CD4-positive, alpha-beta T cell treated with Interleukin-12 subunit alpha and Interleukin-12 subunit beta, for 1 hour (primary cell): ENCODE results near the gene NEUROD1.

Experiments
- DNase-seq: peaks from one replicate; pipeline ENCODE4 v3.0.0-alpha.2; 2020

Gene NEUROD1

DNA sequence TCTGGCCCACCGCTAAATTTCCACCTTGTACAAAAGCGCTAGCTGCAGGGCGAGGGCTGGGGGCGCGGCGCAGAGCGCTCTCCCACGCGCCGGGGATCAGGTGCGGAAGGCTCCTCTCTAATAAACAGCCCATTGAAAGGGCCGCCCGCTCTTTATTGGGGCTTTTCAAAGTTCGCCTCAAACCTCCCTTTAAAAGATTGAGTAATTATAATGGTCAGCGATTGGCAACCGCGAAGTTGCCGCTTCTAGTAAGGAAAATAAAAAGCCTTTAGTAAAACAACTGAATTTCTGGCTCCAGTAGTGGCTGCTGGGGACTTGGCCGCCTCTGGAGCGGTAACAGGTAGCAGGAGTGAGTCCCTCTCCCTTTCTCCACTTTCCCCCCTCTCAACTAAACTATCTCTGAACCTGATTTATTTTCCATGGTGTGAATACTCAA, 755 bp downstream of the NEUROD1 start:
- DNase-seq: no peak

DNA sequence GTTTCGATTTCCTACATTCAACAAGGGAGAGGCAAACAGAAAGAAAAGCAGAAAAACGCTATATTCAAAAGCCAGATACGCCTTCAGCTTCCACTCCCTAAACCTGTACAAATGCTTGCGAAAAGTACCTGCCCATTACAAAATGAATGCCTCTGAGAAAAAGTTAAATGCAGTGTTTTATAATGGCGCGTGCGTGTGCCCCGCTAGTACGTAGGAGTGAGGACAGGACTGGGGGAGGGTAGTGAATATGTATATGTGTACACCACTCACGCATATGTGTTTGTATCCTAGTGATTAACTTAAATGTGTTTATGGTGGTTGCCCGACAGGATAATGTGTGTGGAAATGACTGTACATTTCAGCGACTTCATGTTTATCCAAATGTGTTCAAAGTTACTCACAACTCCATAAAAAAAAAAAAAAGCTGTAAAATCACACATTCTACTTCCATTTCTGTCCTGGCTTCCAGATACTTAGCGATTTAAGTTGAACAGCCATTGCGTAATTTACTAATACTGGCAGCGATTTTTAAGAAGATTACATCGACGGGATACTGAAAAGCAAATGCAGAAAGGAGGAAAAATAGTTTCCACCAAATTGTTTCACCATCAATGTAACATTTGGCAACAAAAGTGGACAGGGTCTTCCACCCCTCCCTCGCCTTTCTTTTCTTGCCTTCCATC, 1.3 kb downstream of the NEUROD1 start:
- no peak for DNase-seq

DNA sequence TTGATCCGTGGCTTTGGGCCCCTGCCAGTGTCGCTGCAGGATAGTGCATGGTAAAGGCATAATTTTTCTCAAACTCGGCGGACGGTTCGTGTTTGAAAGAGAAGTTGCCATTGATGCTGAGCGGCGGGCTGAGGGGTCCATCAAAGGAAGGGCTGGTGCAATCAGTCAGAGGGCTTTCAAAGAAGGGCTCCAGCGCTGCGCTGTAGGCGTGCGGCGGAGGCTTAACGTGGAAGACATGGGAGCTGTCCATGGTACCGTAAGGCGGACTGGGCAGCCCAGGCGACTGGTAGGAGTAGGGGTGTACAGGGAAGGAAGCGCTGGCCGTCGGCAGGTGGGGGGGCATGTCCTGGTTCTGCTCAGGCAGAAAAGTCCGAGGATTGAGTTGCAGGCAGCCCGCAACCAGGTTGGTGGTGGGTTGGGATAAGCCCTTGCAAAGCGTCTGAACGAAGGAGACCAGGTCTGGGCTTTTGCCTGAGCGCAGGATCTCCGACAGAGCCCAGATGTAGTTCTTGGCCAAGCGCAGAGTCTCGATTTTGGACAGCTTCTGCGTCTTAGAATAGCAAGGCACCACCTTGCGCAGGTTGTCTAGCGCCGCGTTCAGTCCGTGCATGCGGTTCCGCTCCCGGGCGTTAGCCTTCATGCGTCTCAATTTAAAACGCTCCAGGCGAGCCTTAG, 2.3 kb downstream of the NEUROD1 start:
- peak; percentile 48 for DNase-seq

DNA sequence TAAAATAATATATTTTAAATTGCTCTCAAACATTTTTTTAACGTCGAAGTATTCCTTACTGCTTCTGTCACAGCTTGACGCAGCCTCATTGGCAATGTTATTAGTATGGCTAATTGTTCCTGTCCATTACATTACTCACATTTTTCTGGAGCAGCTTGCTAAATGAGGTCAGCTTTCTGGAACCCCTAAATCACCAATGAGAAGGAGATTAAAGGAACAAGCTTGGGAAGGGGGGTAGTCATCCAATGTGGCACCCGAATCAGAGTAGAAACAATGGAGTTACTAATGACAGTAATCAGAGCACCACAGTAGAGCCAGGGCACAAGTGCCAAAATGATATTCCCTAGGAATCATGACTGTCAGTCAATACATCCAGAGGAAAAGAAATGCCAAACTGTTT, 5.1 kb downstream of the NEUROD1 start:
- no peak for DNase-seq

DNA sequence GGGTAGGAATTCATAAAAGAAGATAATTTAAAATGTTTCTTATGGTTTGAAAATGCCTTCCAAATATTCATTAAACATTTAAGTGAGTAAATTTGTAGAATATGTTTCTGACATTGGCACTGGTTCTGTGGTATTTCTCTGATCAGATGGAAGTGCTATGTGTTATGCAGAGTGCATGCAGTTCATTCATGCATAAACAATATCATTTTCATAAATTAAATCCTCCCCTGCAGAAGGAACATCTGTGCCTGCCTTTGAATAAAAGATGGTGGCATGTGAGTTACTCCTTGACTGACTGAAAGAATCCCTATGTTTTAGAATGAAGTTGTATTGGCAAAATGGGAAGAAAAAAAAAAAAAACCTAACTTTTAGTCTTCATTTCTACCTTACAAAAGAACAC, 5.9 kb downstream of the NEUROD1 start:
- DNase-seq: no peak

DNA sequence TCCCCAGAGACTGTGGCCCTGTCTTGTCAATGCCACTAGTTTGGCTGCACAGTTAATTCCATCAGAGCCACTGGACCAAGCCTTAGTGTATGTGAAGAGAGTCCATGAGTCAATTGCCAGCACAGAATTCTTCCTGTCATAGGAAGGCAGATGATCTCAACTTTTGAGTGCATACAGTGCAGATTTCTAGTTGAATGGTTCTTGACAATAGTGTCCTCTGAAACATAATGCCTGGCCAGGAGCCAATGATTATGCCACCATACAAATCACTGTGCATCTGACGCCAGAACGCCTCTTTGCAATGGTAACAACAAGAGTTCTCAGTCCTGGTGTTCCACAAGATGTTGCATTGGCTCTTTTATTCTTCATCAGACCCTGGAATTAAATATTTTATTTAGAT, 7.1 kb downstream of the NEUROD1 start:
- no peak for DNase-seq

DNA sequence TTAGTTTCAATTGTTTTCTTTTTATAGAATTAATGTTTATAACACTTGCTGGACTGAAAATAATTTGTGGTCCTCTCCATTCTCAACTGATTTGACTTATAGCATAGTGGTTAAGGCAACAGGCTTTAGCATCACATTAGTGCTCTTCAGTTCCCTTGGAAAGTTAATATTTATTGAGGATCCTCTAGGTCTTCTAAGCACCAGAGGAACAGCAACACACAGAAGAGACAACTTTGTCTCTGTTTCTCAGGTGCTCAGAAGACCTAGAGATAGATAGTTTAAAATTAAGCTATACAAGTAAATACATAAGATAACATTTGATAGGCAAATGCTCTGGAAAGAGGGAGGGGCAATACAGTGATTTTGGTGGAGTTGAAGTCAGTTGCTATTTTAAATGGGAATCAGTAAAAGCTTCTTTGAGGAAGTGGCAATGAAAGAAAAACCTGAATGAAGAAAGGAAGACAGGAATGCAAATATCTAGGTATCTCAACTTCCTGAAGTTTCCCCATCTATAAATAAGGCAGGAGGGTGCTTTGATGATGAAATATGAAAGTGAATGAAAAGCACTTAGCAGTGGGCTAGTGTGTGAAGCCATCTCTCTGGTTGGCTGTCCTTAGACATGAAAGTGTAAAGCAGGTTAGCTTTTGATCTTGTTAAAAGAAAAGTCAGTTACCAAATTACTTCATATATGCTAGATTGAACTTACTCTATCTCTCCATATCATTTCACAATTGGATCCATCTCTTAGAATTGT, 7.9 kb downstream of the NEUROD1 start:
- no peak for DNase-seq

DNA sequence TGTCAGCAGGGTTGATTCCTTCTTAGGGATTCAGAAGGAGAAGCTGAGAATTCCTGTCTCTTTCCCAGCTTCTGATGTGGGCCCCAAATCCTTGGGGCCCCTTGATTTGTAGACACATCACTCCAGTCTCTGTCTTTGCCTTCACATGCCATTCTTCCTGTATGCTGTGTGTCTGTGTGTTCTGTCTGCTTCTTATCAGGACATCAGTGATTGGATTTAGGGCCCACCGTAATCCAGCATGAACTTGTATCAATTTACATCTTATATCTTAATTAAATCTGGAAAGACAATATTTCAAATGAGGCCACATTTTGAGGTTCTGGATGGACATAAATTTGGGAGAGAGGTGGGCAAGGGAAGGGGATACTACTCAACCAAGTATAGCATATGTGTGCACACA, 9.7 kb downstream of the NEUROD1 start:
- DNase-seq: no peak

DNA sequence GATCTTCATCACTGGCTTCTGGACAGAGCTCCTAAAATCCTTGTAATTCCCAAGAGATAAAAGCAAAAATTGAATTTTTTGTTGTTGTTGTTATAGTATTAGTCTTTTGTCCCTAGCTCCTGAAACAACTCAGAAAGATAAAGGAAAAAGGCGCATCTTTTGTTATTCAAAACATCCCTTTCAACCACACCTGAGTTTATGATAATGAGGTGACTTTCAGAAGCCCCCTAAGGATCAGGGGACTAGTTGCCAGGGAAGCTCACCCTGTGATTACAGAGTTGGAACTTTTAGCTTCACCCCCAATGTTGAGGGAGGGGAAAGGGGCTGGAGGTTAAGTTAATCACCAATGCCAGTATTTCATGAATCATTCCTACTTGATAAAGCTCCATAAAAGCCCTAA, 13.1 kb downstream of the NEUROD1 start:
- DNase-seq: no peak

DNA sequence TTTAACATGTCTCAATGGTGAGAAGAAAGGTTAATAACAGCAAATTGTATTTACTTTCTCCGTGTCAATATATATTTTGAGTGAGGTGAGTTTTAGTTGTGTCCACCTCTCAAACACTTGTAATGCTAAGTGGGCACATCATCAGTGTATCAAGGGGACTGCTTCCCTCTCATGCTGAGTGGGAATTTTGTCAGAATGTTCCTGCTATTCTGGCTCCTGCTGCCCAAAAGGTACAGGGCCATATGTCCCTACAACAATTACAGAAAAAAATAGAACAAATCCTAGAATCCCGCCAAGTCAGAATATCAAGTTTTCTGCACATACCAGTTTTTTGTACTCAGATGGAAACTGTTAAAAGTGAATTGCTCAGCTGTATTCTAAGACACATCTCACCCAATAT, 18.0 kb downstream of the NEUROD1 start:
- no peak for DNase-seq

DNA sequence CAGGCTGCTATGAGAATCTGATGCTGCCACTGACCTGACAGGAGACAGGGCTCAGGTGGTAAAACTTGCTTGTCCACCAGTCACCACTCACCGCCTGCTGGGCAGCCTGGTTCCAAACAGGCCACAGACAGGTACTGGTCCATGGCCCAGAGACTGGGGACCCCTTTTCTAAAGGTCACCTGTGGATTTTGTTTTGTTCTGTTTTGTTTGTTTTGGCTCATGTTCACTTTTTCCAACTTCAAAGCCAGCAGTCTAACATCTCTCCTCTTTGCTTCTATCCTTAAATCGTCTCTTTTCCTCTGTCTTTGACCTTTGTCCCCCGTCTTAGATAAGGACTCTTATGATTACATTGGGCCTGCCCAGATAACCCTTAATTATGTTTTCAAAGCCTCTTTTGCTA, 20.1 kb downstream of the NEUROD1 start:
- no peak for DNase-seq

DNA sequence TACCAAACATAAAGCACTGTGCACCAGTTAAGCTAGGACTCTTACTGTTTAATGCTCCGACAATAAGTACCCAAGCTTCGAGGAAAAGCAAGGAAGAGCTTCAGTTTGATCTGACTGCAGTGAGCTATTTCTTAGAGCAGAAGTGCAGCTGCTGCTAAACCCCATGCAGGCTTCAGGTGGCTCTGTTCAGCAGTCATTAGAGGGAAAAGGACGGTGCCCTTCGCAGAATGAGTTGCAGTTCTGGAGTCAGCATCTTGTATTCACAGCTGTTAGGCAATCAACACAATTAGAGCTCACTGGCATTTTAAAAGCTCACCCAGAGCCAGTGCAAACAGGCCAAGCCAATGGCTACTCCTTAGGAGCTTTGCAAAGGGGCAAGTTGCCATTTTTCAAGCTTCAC, 21.9 kb downstream of the NEUROD1 start:
- no peak for DNase-seq

DNA sequence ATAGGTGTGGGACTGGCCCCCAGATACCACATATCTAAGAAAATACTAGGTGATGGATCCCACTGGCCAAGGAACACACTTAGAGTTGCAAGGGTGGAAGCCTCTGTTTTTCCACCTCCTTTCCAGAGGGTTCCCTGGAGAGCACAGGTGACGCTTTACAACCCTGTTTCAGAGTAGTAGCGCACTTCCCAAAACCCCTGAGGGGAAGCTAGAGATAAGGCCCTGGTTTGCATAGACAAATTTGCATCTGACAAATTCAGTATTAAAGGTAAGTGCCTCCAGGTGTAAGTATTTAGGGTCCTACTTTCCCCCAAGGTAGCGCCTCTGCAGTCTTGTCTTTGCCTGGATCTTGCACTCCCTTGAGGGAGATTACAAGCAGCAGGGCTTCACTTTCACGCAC, 22.9 kb downstream of the NEUROD1 start:
- no peak for DNase-seq

DNA sequence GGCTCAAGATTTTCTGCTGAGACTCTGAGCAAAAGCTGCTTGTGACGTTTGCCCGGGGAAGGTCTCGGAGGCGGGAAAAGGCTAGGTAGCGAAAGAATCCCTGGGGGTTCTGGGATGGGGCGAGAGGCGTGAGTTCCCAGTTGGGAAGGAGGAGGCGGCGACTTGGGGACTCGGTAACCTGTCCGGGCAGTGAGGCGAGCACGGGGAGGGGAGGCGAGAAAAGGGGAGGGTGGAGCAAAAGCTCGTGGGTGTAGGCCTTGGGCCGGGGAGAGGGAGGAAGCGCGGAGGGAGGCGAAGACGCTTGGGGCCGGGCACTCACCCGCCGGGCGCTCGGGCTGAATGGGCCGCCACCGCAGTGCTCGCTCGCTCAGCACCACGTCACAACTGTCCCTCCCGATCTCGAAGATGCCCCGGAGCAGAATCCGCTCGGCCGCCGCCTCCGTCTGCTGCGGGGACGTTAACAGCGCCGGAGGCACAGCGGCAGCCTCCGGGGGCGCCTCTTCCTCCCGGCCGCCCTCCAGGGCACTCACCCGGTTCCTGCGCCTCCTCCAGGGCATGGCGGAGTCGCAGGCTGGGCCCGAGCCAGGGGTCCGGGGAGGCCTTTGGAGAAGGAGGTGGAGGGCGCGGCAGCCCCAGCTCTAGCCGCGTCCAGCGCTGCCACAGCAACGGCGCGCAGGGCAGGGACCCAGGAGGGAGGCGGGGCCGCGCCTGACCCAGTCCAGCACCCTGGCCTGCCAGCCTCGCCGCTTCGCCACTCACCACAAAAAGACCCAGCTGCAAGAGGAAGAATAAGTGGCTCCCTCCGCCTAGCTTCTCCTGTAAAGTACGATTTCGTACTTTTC, 23.6 kb downstream of the NEUROD1 start, which contains the start of gene CERKL:
Gene CERKL (minus strand): TSS at position 656 of the 842 bp plus-strand sequence. CDS start 99 bp downstream, at position 557.
- no peak for DNase-seq

DNA sequence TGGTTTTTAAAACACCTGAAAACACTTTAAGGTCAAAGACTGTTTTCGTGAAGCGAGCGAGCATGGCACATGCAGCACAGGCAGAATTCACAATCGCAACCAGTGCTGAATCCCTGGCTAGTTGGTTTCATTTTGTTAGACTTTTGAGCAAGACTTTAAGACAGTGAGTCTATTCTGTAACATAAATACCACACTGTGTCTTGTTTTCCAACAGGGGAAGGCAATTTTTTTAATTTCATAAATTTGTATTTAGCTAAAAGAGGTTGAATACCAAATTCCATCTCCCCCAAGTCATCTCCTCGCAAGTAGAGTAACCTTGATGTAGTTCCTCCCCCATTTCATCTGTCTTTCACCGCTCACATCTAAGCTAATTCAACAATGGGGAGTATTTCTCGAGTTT, 24.8 kb downstream of the NEUROD1 start:
- DNase-seq: no peak

DNA sequence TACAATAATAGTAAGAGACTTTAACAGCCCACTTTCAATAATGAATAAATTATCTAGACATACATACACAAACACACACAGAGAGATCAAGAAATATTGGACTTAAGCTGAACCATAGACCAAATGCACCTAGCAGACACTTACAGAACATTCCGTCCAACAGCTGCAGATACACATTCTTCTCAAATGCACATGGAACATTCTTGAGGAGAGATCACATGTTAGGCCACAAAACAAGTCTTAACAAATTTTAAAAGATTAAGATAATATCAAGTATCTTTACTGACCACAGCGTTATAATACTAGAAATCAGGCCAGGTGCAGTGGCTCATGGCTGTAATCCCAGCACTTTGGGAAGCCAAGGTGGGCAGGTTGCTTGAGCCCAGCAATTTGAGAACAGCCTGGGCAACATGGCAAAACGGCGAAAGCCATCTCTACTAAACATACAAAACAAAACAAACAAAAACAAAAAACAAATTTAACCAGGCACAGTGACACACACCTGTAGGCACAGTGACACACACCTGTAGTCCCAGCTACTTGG, 30.8 kb downstream of the NEUROD1 start:
- DNase-seq: no peak

DNA sequence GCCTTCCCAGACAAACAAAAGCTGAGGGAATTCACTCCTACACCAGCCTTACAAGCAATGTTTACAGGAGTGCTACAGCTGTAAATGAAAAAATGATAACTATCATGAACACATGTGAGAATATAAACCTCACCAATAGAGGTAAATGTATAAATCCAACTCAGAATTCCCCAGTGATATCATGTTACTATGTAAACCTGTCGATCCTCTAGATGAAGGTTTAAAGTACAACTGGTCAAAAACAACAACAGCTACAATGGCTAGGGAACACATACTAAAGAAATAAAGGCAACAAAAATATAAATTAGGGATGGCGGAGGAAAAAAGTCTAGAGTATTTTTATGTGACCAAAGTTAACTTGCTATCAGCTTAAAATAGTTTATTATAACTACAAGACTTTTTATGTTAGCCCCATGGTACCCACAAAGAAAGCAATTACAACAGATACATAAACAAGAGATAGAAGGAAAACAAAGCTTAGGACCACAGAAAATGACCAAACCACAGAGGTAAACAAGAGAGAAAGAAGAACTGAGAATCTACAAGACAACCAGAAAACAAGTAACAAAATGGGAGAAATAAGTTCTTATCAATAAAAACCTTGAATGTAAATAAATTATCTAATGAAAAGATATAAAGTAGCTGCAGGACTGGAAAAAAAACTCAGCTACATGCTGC, 31.7 kb downstream of the NEUROD1 start:
- DNase-seq: no peak

DNA sequence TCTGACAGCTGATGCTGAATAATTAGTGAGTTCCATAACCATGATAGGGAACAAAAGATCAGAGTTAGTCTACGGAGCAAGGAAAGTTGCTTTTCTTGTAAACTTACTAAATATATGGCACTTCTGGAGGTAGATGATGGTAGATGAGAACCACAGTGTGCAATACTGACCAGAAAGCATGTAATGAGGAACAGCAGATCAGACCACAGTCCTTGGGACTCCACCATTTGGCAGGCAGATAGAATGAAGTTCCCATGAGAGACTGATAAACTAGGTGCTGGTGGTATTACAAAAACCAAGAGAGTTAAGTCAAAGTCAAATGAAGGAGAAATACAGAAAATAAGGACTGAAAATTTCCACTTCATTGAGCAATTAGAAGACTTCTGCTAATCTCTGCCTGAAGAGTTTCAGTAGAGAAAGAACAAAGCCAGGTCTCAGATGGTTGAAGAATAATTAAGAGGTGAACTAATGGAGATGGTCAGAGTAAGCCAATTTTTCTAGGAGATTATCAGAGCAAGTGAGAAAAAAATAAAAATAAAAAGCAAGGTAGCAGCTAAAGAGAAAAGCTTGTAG, 33.8 kb downstream of the NEUROD1 start:
- DNase-seq: no peak

DNA sequence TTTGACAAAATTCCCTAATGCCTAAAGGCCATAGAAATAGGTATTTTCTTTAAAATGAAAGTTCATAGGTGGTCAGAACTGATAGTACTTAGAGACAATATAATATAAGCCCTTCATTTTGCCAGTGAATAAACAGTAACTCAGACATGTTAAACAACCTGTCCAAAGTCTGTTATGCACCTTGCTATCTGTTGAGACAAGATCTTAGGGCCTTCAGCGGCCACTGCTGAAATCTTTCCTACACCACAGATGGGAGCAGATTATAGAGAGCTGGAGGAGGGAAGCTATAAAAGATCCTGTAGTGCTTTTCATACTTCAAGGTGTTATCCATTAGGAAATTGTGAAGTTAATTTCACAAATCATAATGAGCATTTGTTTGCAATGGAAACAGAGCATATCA, 37.2 kb downstream of the NEUROD1 start:
- no peak for DNase-seq

DNA sequence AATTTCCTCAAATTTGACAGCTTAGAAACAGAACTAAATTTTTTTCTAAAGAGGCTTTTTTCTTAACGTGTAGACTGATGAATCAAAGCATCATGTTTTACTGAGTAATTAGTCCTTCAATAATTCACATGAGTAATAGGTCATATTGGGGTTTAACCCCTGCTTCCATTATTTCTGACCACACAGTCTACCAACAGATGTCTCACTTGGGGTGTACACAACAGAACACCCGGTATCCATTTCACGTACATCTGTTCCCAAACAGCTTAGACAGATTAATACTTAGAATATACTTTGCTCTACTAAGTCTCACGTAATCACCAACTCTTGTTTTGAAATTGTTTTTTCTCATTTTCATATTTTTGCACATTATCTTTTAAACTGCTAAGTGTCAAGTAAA, 38.2 kb downstream of the NEUROD1 start:
- no peak for DNase-seq

DNA sequence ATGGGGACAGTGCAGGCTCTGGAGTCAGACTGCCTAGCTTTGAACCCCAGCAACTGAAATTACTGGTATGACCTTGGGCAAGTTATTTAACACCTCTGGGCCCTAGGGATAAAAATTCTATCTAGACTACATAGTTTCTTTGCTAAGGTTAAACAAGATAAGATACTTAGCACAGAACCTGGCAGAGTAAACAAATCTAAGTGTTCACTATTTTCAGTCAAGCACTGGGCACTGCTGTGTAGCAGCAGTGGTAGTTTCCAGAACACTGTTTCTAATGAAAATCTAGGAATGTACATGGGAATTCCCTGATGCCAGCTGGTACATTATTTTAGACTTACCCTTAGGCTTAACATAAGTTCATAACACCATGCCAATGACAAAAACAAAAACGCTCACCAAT, 40.6 kb downstream of the NEUROD1 start:
- DNase-seq: no peak
